HUDEP-2 (cell line): ENCODE results near the gene PALLD.

Experiments used
- DNase-seq, 76 experiments: peaks; one replicate each; lab custom pipeline; 2025; ENCODE audit not compliant: unreplicated experiment in 76 of 76; lab: John Stamatoyannopoulos, UW

The PALLD gene

GRCh38 chr4:168553714-168554370 lies 57.0 kb downstream of the PALLD start:
- DNase-seq = no peak

- DNase-seq = no peak
These were observed 58.6 kb downstream of the PALLD start for GRCh38 chr4:168555437-168555836.

- DNase-seq = no peak
These were observed 60.8 kb downstream of the PALLD start for GRCh38 chr4:168557658-168558057.

- DNase-seq = no peak
These were observed 61.7 kb downstream of the PALLD start for GRCh38 chr4:168558599-168558998.

GRCh38 chr4:168560184-168561180 lies 63.6 kb downstream of the PALLD start:
- DNase-seq = no peak

GRCh38 chr4:168562041-168562571 lies 65.3 kb downstream of the PALLD start:
- no peak for DNase-seq

- DNase-seq = no peak
These were observed 67.2 kb downstream of the PALLD start for GRCh38 chr4:168564023-168564422.

GRCh38 chr4:168565130-168565529 lies 68.3 kb downstream of the PALLD start:
- no peak for DNase-seq

GRCh38 chr4:168566726-168567125 lies 69.9 kb downstream of the PALLD start:
- DNase-seq = no peak

GRCh38 chr4:168569066-168569930 lies 72.4 kb downstream of the PALLD start:
- DNase-seq = peak in 42 of 76 experiments; percentile 1 to 74 (median 12)

GRCh38 chr4:168569931-168570276 lies 73.1 kb downstream of the PALLD start:
- no peak for DNase-seq

- no peak for DNase-seq
These were observed 73.6 kb downstream of the PALLD start for GRCh38 chr4:168570466-168570865.

GRCh38 chr4:168572002-168572401 lies 75.2 kb downstream of the PALLD start:
- no peak for DNase-seq

GRCh38 chr4:168573870-168574269 lies 77.0 kb downstream of the PALLD start:
- DNase-seq = no peak

- DNase-seq = no peak
These were observed 77.9 kb downstream of the PALLD start for GRCh38 chr4:168574581-168575295.

GRCh38 chr4:168575473-168575872 lies 78.6 kb downstream of the PALLD start:
- DNase-seq = no peak

- DNase-seq = no peak
These were observed 80.8 kb downstream of the PALLD start for GRCh38 chr4:168577624-168578023.

GRCh38 chr4:168580228-168580627 lies 83.4 kb downstream of the PALLD start:
- DNase-seq = no peak

- no peak for DNase-seq
These were observed 87.5 kb downstream of the PALLD start for GRCh38 chr4:168584321-168584771.
